ENCODE data around the gene PRUNE2.

Gene PRUNE2

GRCh38 chr9:76607730-76608436 lies 298.0 kb downstream of the PRUNE2 start:
- no peak for DNase-seq (ENCODE audit: extremely low spot score)
- TF ChIP-seq FOXM1 (IDR thresholded peaks at IDR 0.05; ENCODE audit: borderline replicate concordance), result no peak
- TF ChIP-seq FOXA1 (IDR thresholded peaks at IDR 0.05), result no peak
- no peak for TF ChIP-seq ELF4 (IDR thresholded peaks at IDR 0.05)
- TF ChIP-seq SP1 (IDR thresholded peaks at IDR 0.05), result no peak
- no peak for TF ChIP-seq L3MBTL2 (conservative IDR thresholded peaks at IDR 0.05)
- CTCF ChIA-PET, result no interaction called here
- POLR2A ChIA-PET, result no interaction called here

DNA sequence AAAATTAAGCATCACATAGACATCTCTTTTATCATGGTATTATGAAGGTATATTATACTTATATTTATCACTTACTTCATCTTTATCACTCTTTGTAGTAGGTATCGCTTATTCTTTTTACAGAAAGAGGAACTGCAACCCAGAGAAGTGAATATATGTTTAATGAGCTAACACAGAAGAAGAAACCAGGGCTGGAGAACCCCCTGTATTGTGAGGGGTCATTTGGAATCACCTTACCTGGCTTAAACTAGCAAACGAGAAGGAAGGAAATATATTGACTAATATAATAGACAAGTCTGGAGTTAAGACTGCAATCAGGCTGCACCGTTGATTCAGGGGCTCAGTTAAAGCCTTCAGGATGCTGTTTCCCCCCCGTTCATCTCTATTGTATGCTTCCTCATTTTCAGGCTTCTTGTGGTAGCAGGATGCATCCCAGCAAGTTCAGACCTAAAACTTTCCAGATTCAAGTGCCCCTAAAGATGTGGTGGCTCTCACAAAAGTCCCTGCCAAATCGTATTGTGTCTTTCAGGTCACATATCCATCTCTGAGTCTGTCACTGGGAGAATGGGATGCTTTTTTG lies 300.5 kb downstream of the PRUNE2 start:
- ChIA-PET CTCF (no interaction called here), POLR2A (no interaction called here)
- DNase-seq (ENCODE audit: extremely low spot score), result no peak
- no peak for TF ChIP-seq ARNT (IDR thresholded peaks at IDR 0.05)

DNA sequence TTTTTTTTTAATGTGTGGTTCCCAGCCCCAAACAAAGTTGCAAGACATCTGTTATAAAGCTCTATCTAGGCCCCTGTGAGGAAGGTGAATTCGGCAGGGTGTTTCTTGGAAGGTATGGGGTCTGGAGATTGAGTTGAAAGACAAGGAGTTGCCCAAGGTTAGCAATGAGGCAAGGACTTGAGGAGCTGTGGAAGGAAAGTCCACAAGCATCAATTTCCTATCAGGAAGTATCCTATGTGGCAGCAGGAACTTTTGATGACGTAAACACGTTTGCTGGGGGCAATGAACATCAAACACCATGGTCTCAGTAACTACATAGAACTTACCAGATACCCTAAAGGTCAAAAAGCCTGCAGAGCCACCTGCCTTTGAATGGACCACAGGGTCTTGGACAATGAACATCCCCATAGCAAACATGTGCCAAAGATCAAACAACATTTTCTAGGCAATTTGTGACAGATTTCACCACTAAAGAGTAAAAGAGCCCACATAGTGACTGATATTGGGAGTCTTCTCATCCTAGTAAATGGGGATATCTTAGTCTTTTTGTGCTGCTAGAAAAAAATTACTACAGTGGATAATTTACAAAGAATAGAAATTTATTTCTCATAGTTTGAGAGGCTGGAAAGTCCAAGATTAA lies 301.9 kb downstream of the PRUNE2 start:
- TF ChIP-seq BHLHE40 (IDR thresholded peaks at IDR 0.05; ENCODE audit: borderline replicate concordance) (no peak), LEF1 (IDR thresholded peaks at IDR 0.05; ENCODE audit: borderline replicate concordance) (no peak)
- ChIA-PET CTCF (no interaction called here), POLR2A (no interaction called here)
- no peak for DNase-seq (ENCODE audit: extremely low spot score)

DNA sequence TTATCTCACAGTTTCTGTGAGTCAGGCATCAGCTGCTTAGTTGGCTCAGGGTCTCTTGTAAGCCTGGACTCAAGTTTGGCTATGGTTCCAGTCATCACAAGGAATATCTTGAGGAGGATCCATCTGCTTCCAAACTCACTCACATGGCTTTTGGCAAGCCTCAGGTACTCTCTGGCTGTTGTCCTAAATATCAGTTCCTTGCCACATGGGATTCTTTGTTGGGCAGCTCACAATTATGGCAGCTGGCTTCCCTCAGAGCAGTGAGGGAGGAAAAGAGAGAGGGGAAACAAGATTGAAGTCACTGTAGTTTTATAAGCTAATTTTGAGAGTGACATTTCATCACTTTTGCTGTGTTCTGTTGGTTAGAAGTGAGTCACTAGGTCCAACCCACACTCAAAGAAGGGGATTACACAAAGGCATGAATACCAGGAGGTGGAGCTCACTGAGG lies 302.4 kb downstream of the PRUNE2 start:
- TF ChIP-seq HDGF (IDR thresholded peaks at IDR 0.05; ENCODE audit: borderline replicate concordance), result no peak
- TF ChIP-seq NFRKB (IDR thresholded peaks at IDR 0.05), result no peak
- TF ChIP-seq L3MBTL2 (conservative IDR thresholded peaks at IDR 0.05), result no peak
- no peak for TF ChIP-seq FOXK2 (IDR thresholded peaks at IDR 0.05)
- TF ChIP-seq PKNOX1 (IDR thresholded peaks at IDR 0.05), result no peak
- TF ChIP-seq ARNT (IDR thresholded peaks at IDR 0.05), result no peak
- TF ChIP-seq FOXA1 (IDR thresholded peaks at IDR 0.05), result no peak
- no peak for TF ChIP-seq TARDBP (IDR thresholded peaks at IDR 0.05)
- TF ChIP-seq ZNF384 (IDR thresholded peaks at IDR 0.05), result no peak
- no peak for TF ChIP-seq SUZ12 (IDR thresholded peaks at IDR 0.05)
- TF ChIP-seq BHLHE40 (IDR thresholded peaks at IDR 0.05; ENCODE audit: borderline replicate concordance), result no peak
- no peak for TF ChIP-seq ELF4 (IDR thresholded peaks at IDR 0.05)
- no peak for TF ChIP-seq SP1 (IDR thresholded peaks at IDR 0.05)
- no peak for TF ChIP-seq FOXM1 (IDR thresholded peaks at IDR 0.05; ENCODE audit: borderline replicate concordance)
- ChIA-PET POLR2A (no interaction called here), CTCF (no interaction called here)
- no peak for DNase-seq (ENCODE audit: extremely low spot score)

- CTCF ChIA-PET, result no interaction called here
- POLR2A ChIA-PET, result no interaction called here
- DNase-seq (ENCODE audit: extremely low spot score), result no peak
- TF ChIP-seq LEF1 (IDR thresholded peaks at IDR 0.05; ENCODE audit: borderline replicate concordance), result no peak
- TF ChIP-seq ARNT (IDR thresholded peaks at IDR 0.05), result no peak
- TF ChIP-seq ELF4 (IDR thresholded peaks at IDR 0.05), result no peak
- TF ChIP-seq PKNOX1 (IDR thresholded peaks at IDR 0.05), result no peak
- no peak for TF ChIP-seq BHLHE40 (IDR thresholded peaks at IDR 0.05; ENCODE audit: borderline replicate concordance)
- no peak for TF ChIP-seq FOXA1 (IDR thresholded peaks at IDR 0.05)
- TF ChIP-seq FOXM1 (IDR thresholded peaks at IDR 0.05; ENCODE audit: borderline replicate concordance), result no peak
- TF ChIP-seq L3MBTL2 (conservative IDR thresholded peaks at IDR 0.05), result no peak
- no peak for TF ChIP-seq SUZ12 (IDR thresholded peaks at IDR 0.05)
- TF ChIP-seq TARDBP (IDR thresholded peaks at IDR 0.05), result no peak
- TF ChIP-seq SP1 (IDR thresholded peaks at IDR 0.05), result no peak
- TF ChIP-seq CTBP1 (IDR thresholded peaks at IDR 0.05; ENCODE audit: borderline replicate concordance), result no peak
- no peak for TF ChIP-seq NFRKB (IDR thresholded peaks at IDR 0.05)
- TF ChIP-seq HDGF (IDR thresholded peaks at IDR 0.05; ENCODE audit: borderline replicate concordance), result no peak
- no peak for TF ChIP-seq ZNF384 (IDR thresholded peaks at IDR 0.05)
- no peak for TF ChIP-seq FOXK2 (IDR thresholded peaks at IDR 0.05)
These were observed 303.7 kb downstream of the PRUNE2 start for GRCh38 chr9:76602199-76602598.

- no peak for DNase-seq (ENCODE audit: extremely low spot score)
- ChIA-PET POLR2A (no interaction called here), CTCF (no interaction called here)
- TF ChIP-seq FOXM1 (IDR thresholded peaks at IDR 0.05; ENCODE audit: borderline replicate concordance), result no peak
- no peak for TF ChIP-seq ELF4 (IDR thresholded peaks at IDR 0.05)
- TF ChIP-seq CTBP1 (IDR thresholded peaks at IDR 0.05; ENCODE audit: borderline replicate concordance), result no peak
- TF ChIP-seq FOXK2 (IDR thresholded peaks at IDR 0.05), result no peak
- no peak for TF ChIP-seq ARNT (IDR thresholded peaks at IDR 0.05)
- no peak for TF ChIP-seq SUZ12 (IDR thresholded peaks at IDR 0.05)
- no peak for TF ChIP-seq HDGF (IDR thresholded peaks at IDR 0.05; ENCODE audit: borderline replicate concordance)
- TF ChIP-seq LEF1 (IDR thresholded peaks at IDR 0.05; ENCODE audit: borderline replicate concordance), result no peak
- no peak for TF ChIP-seq TARDBP (IDR thresholded peaks at IDR 0.05)
These were observed 305.8 kb downstream of the PRUNE2 start for GRCh38 chr9:76600007-76600615.

DNA sequence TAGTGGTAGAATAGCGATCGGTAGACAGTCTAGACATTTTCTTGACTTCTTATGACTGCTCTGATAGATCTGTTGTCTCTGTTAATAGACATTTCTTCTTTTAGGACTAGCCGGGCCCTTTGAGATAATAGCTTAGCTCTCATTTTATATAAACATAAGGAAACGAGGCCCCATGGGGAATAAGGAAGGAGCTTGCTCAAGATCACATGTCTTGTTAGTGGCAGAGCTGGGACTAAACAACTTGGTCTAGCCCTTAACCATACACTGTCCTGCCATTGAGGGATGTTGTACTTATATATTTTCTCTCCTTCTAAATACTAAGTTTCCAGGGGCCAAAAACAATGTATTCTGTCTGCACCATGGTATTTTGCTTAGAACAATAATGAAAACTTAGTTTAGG lies 306.9 kb downstream of the PRUNE2 start:
- TF ChIP-seq CTBP1 (IDR thresholded peaks at IDR 0.05; ENCODE audit: borderline replicate concordance) (no peak), BHLHE40 (IDR thresholded peaks at IDR 0.05; ENCODE audit: borderline replicate concordance) (no peak)
- ChIA-PET CTCF (no interaction called here), POLR2A (no interaction called here)
- no peak for DNase-seq (ENCODE audit: extremely low spot score)

All from HEK293T (cell line).